ENCODE results near the gene KRTAP10-3.
"Not testable (repeated sequence)": the region's sequence is repeated elsewhere in the genome, so short reads cannot be mapped to it uniquely, and the experiment has no call there.

KRTAP10-3 gene

GRCh38 chr21:44589586-44590305 is 31.2 kb upstream of the KRTAP10-3 start:
- no peak overlapping the region for H3K9ac ChIP-seq (ENCODE audit: low read length in 2 of 2)
- peaks cover 0 to 3% of the 10 kb centered on the region in 2 donors for H3K9me3 ChIP-seq (ENCODE audit: control insufficient read depth in 2 of 2, low read length in 2 of 2)
- H3K36me3 ChIP-seq (ENCODE audit: control insufficient read depth in 2 of 2, insufficient read depth in 2 of 2, low read length in 2 of 2): no peaks in the 10 kb centered on the region
- no peak overlapping the region for H3K27ac ChIP-seq (ENCODE audit: low read length)
- no peak overlapping the region for H3K4me3 ChIP-seq (ENCODE audit: low read length in 2 of 2)
- H3K27me3 ChIP-seq (ENCODE audit: control insufficient read depth in 1 of 2, insufficient read depth in 2 of 2, low read length in 2 of 2): peaks cover 16 to 17% of the 10 kb centered on the region in 2 donors
- H3K4me1 ChIP-seq (ENCODE audit: control insufficient read depth, insufficient read depth, low read length): no peaks in the 10 kb centered on the region

GRCh38 chr21:44589094-44589493 is 30.5 kb upstream of the KRTAP10-3 start:
- no peaks in the 10 kb centered on the region for H3K4me1 ChIP-seq (ENCODE audit: control insufficient read depth, insufficient read depth, low read length)
- peaks cover 16 to 19% of the 10 kb centered on the region in 2 donors for H3K27me3 ChIP-seq (ENCODE audit: control insufficient read depth in 1 of 2, insufficient read depth in 2 of 2, low read length in 2 of 2)
- no peaks in the 10 kb centered on the region for H3K36me3 ChIP-seq (ENCODE audit: control insufficient read depth in 2 of 2, insufficient read depth in 2 of 2, low read length in 2 of 2)
- H3K9ac ChIP-seq (ENCODE audit: low read length in 2 of 2): no peak overlapping the region
- H3K27ac ChIP-seq (ENCODE audit: low read length): no peak overlapping the region
- H3K4me3 ChIP-seq (ENCODE audit: low read length in 2 of 2): no peak overlapping the region
- peaks cover 0 to 3% of the 10 kb centered on the region in 2 donors for H3K9me3 ChIP-seq (ENCODE audit: control insufficient read depth in 2 of 2, low read length in 2 of 2)

- no peaks in the 10 kb centered on the region for H3K4me1 ChIP-seq (ENCODE audit: control insufficient read depth, insufficient read depth, low read length)
- H3K9ac ChIP-seq (ENCODE audit: low read length in 2 of 2): no peak overlapping the region
- H3K4me3 ChIP-seq (ENCODE audit: low read length in 2 of 2): no peak overlapping the region
- H3K9me3 ChIP-seq (ENCODE audit: control insufficient read depth in 2 of 2, low read length in 2 of 2): peaks cover 0 to 3% of the 10 kb centered on the region in 2 donors
- H3K27me3 ChIP-seq (ENCODE audit: control insufficient read depth in 1 of 2, insufficient read depth in 2 of 2, low read length in 2 of 2): peaks cover 14 to 20% of the 10 kb centered on the region in 2 donors
- no peak overlapping the region for H3K27ac ChIP-seq (ENCODE audit: low read length)
- H3K36me3 ChIP-seq (ENCODE audit: control insufficient read depth in 2 of 2, insufficient read depth in 2 of 2, low read length in 2 of 2): no peaks in the 10 kb centered on the region
Measured at GRCh38 chr21:44585892-44586291, 27.3 kb upstream of the KRTAP10-3 start.

- Histone ChIP-seq H3K9me3 (ENCODE audit: control insufficient read depth in 2 of 2, low read length in 2 of 2) (peaks cover 0 to 3% of the 10 kb centered on the region in 2 donors), H3K4me1 (ENCODE audit: control insufficient read depth, insufficient read depth, low read length) (no peaks in the 10 kb centered on the region), H3K36me3 (ENCODE audit: control insufficient read depth in 2 of 2, insufficient read depth in 2 of 2, low read length in 2 of 2) (no peaks in the 10 kb centered on the region), H3K4me3 (ENCODE audit: low read length in 2 of 2) (no peak overlapping the region), H3K27me3 (ENCODE audit: control insufficient read depth in 1 of 2, insufficient read depth in 2 of 2, low read length in 2 of 2) (peaks cover 8 to 14% of the 10 kb centered on the region in 2 donors), H3K9ac (ENCODE audit: low read length in 2 of 2) (no peak overlapping the region), H3K27ac (ENCODE audit: low read length) (no peak overlapping the region)
Measured at GRCh38 chr21:44583800-44584147, 25.2 kb upstream of the KRTAP10-3 start.

GRCh38 chr21:44583089-44583799 is 24.6 kb upstream of the KRTAP10-3 start:
- no peaks in the 10 kb centered on the region for H3K36me3 ChIP-seq (ENCODE audit: control insufficient read depth in 2 of 2, insufficient read depth in 2 of 2, low read length in 2 of 2)
- peaks cover 8 to 14% of the 10 kb centered on the region in 2 donors for H3K27me3 ChIP-seq (ENCODE audit: control insufficient read depth in 1 of 2, insufficient read depth in 2 of 2, low read length in 2 of 2)
- no peak overlapping the region for H3K27ac ChIP-seq (ENCODE audit: low read length)
- peaks cover 3% of the 10 kb centered on the region in 2 donors for H3K9me3 ChIP-seq (ENCODE audit: control insufficient read depth in 2 of 2, low read length in 2 of 2)
- no peaks in the 10 kb centered on the region for H3K4me1 ChIP-seq (ENCODE audit: control insufficient read depth, insufficient read depth, low read length)
- H3K4me3 ChIP-seq (ENCODE audit: low read length in 2 of 2): no peak overlapping the region
- H3K9ac ChIP-seq (ENCODE audit: low read length in 2 of 2): no peak overlapping the region

GRCh38 chr21:44582055-44582454 is 23.5 kb upstream of the KRTAP10-3 start:
- H3K27me3 ChIP-seq (ENCODE audit: control insufficient read depth in 1 of 2, insufficient read depth in 2 of 2, low read length in 2 of 2): peaks cover 8 to 14% of the 10 kb centered on the region in 2 donors
- H3K9ac ChIP-seq (ENCODE audit: low read length in 2 of 2): no peak overlapping the region
- no peak overlapping the region for H3K27ac ChIP-seq (ENCODE audit: low read length)
- H3K4me3 ChIP-seq (ENCODE audit: low read length in 2 of 2): no peak overlapping the region
- H3K4me1 ChIP-seq (ENCODE audit: control insufficient read depth, insufficient read depth, low read length): no peaks in the 10 kb centered on the region
- H3K36me3 ChIP-seq (ENCODE audit: control insufficient read depth in 2 of 2, insufficient read depth in 2 of 2, low read length in 2 of 2): no peaks in the 10 kb centered on the region
- H3K9me3 ChIP-seq (ENCODE audit: control insufficient read depth in 2 of 2, low read length in 2 of 2): peaks cover 3 to 10% of the 10 kb centered on the region in 2 donors

- Histone ChIP-seq H3K36me3 (ENCODE audit: control insufficient read depth in 2 of 2, insufficient read depth in 2 of 2, low read length in 2 of 2) (no peaks in the 10 kb centered on the region), H3K4me1 (ENCODE audit: control insufficient read depth, insufficient read depth, low read length) (no peaks in the 10 kb centered on the region), H3K9me3 (ENCODE audit: control insufficient read depth in 2 of 2, low read length in 2 of 2) (peaks cover 5 to 16% of the 10 kb centered on the region in 2 donors), H3K27ac (ENCODE audit: low read length) (no peak overlapping the region), H3K4me3 (ENCODE audit: low read length in 2 of 2) (no peak overlapping the region), H3K9ac (ENCODE audit: low read length in 2 of 2) (no peak overlapping the region), H3K27me3 (ENCODE audit: control insufficient read depth in 1 of 2, insufficient read depth in 2 of 2, low read length in 2 of 2) (peaks cover 8 to 10% of the 10 kb centered on the region in 2 donors)
Measured at GRCh38 chr21:44581158-44581557, 22.6 kb upstream of the KRTAP10-3 start.

- H3K9me3 ChIP-seq (ENCODE audit: control insufficient read depth in 2 of 2, low read length in 2 of 2): peaks cover 3 to 23% of the 10 kb centered on the region in 2 donors
- not testable (repeated sequence) for H3K36me3 ChIP-seq (ENCODE audit: control insufficient read depth in 2 of 2, insufficient read depth in 2 of 2, low read length in 2 of 2); H3K27me3 ChIP-seq (ENCODE audit: control insufficient read depth in 1 of 2, insufficient read depth in 2 of 2, low read length in 2 of 2); H3K4me1 ChIP-seq (ENCODE audit: control insufficient read depth, insufficient read depth, low read length); H3K4me3 ChIP-seq (ENCODE audit: low read length in 2 of 2); H3K27ac ChIP-seq (ENCODE audit: low read length); H3K9ac ChIP-seq (ENCODE audit: low read length in 2 of 2)
Measured at GRCh38 chr21:44580231-44580821, 21.7 kb upstream of the KRTAP10-3 start, which contains the start of gene KRTAP10-5. TSS of gene KRTAP10-5 (minus strand) at chr21:44580604. CDS start at chr21:44580578, 26 bp downstream.

GRCh38 chr21:44579833-44580144 is 21.2 kb upstream of the KRTAP10-3 start:
- H3K27me3 ChIP-seq (ENCODE audit: control insufficient read depth in 1 of 2, insufficient read depth in 2 of 2, low read length in 2 of 2): peaks cover 4 to 6% of the 10 kb centered on the region in 2 donors
- H3K9me3 ChIP-seq (ENCODE audit: control insufficient read depth in 2 of 2, low read length in 2 of 2): peaks cover 2 to 24% of the 10 kb centered on the region in 2 donors
- H3K4me1 ChIP-seq (ENCODE audit: control insufficient read depth, insufficient read depth, low read length): no peaks in the 10 kb centered on the region
- no peaks in the 10 kb centered on the region for H3K36me3 ChIP-seq (ENCODE audit: control insufficient read depth in 2 of 2, insufficient read depth in 2 of 2, low read length in 2 of 2)
- no peak overlapping the region for H3K9ac ChIP-seq (ENCODE audit: low read length in 2 of 2)
- no peak overlapping the region for H3K27ac ChIP-seq (ENCODE audit: low read length)
- no peak overlapping the region for H3K4me3 ChIP-seq (ENCODE audit: low read length in 2 of 2)

GRCh38 chr21:44579056-44579832 is 20.6 kb upstream of the KRTAP10-3 start:
- Histone ChIP-seq H3K4me1 (ENCODE audit: control insufficient read depth, insufficient read depth, low read length) (no peaks in the 10 kb centered on the region), H3K27me3 (ENCODE audit: control insufficient read depth in 1 of 2, insufficient read depth in 2 of 2, low read length in 2 of 2) (peaks cover 4 to 7% of the 10 kb centered on the region in 2 donors), H3K27ac (ENCODE audit: low read length) (no peak overlapping the region)

More at GRCh38 chr21:44579056-44579832, 20.6 kb upstream of the KRTAP10-3 start:
- no peak overlapping the region for H3K4me3 ChIP-seq (ENCODE audit: low read length in 2 of 2)
- peaks cover 2 to 24% of the 10 kb centered on the region in 2 donors for H3K9me3 ChIP-seq (ENCODE audit: control insufficient read depth in 2 of 2, low read length in 2 of 2)
- H3K36me3 ChIP-seq (ENCODE audit: control insufficient read depth in 2 of 2, insufficient read depth in 2 of 2, low read length in 2 of 2): no peaks in the 10 kb centered on the region
- H3K9ac ChIP-seq (ENCODE audit: low read length in 2 of 2): no peak overlapping the region

Measured in stomach smooth muscle (tissue), 2 donors.